IPS DF 19.7 (cell line): ENCODE measurements around the gene OLFM1.
"Not testable (repeated sequence)": the region's sequence is repeated elsewhere in the genome, so short reads cannot be mapped to it uniquely, and the experiment has no call there.

Source experiments
- DNase-seq: peaks from one replicate; pipeline ENCODE4 v3.0.0-alpha.2; 2013; ENCODE audit warnings: low read depth, low spot score

Gene OLFM1

GRCh38 chr9:135134268-135135022, 47.0 kb downstream of the OLFM1 start:
- DNase-seq, result no peak

GRCh38 chr9:135135171-135135928, 47.9 kb downstream of the OLFM1 start:
- DNase-seq, result no peak

DNA sequence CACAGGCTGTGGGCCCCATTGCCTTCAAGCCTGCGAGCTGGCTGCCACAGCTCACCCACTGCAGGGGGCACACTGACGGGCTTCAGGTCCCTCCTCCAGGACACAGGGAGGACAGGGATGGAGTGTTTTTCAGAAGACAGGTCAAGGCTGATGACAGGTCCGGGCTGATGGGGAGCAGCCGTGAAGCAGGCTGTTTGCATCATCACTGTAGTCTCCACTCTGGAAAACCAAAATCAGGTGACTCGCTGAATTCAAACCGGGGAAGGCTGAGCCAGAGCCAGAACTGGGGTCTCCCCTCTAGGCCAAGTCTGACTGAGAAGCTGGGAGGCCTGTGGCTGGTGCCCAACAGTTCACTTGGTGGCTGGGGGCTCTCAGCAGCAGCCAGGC, 48.5 kb downstream of the OLFM1 start:
- DNase-seq, result no peak

DNA sequence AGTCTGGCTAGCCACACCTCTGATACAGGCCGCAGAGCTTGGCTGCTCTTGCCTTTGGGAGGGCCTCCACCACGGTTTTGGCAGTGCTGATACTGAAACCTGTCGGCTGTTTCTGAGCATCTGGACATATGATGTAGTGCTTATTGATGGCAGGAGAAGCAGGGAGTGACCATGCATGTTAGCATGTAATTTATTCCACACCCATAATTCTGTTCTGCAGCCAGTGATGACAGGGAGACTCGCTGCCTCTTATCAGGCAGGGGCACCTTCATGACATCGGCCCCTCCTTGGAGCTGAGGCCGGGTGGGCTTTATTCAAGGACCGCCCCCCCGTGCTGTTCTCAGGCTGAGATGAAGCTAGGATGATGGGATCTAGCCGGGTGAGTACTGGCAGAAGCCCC, 49.0 kb downstream of the OLFM1 start:
- DNase-seq, result no peak

DNA sequence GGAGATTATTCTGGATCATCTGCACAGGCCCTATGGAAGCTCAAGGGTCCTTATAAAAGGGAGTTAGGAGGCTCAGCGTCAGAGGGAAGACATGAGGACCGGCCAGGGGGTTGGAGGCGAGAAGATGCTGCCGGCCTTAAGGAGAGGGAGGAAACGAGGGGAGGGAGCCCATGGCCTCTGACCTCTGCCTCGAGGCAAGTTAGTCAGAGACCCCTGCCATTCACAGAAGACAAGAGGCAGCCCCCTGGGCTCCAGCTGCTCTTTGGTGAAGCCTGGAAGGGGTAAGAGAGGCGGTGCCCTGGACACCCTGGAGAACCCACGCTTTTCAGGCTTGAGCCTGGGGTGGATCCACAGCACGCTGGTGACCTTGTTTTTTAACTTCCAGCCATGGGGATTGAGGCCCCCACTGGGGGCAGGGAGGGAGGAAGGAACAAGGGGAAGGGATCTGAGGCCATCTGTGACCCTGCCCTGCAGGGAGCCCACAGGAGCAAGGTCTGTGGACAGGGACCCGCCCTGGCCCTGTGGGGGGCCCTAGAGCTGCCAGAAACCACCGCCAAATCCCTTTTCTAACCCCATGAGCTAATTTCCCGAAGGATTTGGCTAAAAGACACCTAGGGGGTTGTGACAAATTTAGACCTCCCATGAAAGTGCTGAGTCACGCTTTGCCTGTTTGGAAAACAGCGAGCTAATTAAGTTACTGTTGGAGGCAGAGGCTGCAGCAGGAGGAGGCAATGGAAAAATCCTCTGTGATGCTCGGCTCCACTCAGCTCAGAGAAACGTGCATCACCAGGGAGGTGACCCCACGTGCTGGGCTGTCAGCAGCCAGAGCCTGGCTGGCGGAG, 49.7 kb downstream of the OLFM1 start:
- no peak for DNase-seq

DNA sequence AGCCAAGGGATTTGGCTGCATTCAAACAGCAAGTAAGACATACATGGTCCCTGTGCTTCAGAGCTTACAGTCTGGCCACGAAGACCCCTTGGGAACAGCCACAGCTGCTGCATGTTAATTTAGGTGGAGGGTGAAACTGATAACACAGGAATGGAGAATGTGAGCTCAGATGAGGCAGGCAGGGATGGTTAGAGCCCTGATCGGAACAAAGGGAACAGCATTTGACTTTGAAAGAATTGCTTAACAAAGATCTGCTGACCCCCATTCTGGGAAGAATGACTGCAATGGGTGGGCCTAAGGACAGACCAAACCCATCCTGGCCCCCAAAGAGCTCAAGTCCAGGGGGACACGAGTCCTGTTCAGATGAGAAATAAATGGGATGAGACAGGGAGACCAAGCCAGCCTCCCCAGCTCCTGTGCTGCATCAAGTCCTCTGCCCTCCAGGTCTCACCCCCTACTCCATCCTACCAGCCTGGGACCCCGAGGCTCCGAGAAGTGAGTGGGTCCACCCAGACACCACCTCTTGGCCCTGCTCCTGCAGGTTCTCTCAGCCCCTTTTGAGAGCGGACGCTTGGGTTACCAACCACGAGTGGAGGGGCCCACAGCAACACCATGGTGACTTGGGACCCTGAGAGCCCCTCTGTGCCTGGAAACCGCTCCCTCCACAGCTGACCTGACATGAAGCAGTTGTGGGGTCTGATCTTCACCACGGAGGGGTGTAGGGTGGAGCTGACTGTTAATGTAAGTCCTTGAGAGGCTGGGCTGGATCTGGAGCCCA, 50.8 kb downstream of the OLFM1 start:
- DNase-seq, result no peak

DNA sequence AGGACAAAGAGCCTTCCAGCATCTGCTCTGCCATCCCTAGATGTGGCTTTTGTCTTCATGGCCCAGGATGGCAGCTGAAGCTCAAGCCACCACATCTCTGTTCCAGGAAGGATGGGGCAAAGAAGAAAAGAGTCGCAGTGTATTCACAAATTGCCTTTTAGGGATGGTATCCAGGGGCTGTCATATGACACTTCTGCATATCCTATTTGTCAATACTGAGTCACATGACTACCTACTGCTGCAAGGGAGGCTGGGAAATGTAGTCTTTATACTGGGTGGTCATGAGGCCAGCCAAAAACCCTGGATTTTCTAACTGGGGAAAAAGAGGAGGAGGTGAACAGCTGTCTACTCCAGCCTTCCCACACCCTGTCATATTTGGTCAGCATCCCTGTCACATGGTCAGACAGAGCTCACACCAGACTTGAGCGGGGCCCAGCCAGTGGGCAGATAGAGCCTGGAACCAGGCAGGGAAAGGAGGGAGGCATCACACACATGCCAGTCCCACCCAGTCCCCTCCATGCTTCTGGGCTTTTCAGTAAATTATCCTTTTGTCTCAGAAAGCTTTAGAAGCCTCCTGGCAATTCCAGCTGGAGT, 52.0 kb downstream of the OLFM1 start:
- DNase-seq, result no peak

DNA sequence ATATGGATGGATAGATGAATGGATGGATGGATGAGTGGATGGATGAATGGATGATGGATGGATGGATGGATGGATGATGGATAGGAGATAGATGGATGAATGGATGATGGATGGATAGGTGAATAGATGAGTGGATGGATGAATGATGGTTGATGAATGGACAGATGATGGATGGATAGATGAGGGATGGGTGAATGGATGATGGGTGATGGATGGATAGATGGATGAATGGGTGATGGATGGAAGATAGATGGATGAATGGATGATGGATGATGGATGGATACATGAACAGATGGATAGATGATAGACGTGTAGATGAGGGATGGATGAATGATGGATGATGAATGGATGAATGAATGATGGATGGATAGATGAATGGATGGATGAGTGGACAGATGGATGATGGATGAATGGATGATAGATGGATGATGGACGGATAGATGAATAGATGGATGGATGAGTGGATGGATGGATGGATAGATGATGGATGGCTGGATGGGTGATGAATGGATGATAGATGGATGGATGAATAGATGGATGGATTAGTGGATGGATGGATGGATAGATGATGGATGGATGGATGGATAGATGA, 53.8 kb downstream of the OLFM1 start:
- DNase-seq, result no peak

DNA sequence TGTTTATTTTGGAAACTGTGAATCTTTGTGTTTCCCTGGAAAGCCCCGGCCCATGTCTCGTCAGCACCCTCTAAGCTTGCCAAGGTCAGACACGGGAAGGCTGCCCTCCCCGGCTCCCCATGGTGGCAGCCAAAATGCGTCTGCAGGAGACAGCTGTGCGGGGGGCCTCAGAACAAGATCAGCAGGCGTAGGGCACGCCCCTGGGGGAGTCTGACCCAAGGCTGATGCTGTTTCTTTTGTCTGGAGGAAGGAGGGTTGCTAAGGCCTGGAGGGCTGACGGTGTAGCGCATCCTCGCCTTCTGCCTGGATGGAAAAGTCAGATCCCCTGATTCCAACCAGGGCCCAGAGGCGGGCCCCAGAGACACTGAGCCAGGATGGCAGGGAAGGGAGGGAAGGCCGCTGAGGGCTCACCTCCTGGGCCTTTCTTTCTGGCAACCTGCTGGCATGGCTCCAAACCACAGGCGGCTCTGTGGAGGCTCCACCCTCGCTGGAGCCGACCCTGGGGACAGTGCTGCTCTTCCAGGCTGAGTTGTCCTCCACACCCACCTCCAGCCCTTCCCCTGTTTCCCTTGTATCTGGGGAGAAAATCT, 57.2 kb downstream of the OLFM1 start:
- no peak for DNase-seq

DNA sequence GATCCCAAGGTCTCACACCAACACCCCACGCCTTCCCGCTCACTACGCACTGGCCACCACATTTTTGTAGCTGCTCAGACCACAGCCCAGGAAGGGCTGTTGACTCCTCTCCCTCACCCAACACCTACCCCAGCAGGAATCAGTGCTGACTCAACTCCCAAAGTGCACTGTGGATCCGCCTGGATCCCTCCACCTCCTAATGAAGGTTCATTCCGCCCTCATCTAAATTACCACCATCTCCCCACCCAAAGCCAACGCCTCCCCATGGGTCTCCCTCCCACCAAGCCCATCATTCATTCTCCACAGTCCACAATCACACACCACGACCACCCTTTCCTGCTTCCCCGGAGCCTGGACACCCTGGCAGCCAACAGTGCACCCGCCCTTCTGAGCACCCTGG, 57.8 kb downstream of the OLFM1 start:
- DNase-seq, result no peak

GRCh38 chr9:135146241-135146640, 58.8 kb downstream of the OLFM1 start:
- no peak for DNase-seq

GRCh38 chr9:135146766-135147473, 59.5 kb downstream of the OLFM1 start:
- DNase-seq, result no peak

GRCh38 chr9:135147474-135147805, 60.0 kb downstream of the OLFM1 start:
- no peak for DNase-seq

DNA sequence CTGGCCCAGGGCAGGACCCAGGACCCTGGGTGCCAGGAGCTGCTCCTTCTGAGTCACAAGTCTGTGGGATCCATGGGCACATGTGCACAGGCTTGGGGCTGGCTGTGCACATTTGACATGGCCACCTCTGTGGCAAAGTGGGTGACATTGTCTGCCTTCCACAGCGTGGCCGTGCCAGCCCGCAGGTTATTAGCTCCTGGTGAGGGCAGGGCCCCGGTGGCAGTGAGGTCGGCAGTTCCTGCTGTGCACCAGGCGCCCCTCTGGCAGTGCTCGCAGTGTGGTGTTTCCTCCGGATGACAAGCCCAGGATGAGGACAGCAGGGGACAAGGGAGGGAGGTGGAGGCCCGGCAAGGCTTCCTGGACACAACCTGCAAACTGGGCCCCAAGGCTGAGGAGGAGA, 60.5 kb downstream of the OLFM1 start:
- DNase-seq, result no peak

DNA sequence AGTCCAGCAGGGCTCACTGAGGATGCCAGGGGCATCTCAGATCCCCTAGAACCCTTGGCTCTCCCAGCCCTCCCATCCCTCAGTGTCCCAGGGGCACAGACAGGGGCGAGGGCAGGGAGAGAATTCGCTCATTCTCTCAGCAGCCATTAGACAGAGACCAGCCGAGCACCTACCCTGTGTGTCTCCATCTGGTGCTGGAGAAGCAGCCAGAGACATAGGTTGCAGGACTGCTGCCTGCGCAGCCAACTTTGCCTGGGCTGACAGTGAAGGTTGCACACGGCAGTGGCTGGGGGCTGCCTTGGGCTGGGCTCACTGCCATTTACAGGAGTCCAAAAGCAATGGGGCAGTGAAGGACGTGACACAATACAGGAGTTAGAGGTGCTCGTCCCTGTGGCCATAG, 60.9 kb downstream of the OLFM1 start:
- DNase-seq, result no peak

DNA sequence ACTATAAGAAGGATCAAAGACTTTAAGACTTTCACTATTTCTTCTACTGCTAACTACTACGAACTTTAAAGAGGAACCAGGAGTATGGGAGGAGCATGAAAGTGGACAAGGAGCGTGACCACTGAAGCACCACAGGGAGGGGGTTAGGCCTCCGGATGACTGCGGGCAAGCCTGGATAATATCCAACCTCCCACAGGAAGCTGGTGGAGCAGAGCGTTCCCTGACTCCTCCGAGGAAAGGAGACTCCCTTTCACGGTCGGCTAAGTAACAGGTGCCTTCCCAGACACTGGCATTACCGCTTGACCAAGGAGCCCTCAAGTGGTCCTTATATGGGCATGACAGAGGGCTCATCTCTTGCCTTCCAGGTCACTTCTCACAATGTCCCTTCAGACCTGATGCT, 62.4 kb downstream of the OLFM1 start:
- DNase-seq, result not testable (repeated sequence)

- DNase-seq, result no peak
Measured at GRCh38 chr9:135150981-135151380, 63.5 kb downstream of the OLFM1 start.

DNA sequence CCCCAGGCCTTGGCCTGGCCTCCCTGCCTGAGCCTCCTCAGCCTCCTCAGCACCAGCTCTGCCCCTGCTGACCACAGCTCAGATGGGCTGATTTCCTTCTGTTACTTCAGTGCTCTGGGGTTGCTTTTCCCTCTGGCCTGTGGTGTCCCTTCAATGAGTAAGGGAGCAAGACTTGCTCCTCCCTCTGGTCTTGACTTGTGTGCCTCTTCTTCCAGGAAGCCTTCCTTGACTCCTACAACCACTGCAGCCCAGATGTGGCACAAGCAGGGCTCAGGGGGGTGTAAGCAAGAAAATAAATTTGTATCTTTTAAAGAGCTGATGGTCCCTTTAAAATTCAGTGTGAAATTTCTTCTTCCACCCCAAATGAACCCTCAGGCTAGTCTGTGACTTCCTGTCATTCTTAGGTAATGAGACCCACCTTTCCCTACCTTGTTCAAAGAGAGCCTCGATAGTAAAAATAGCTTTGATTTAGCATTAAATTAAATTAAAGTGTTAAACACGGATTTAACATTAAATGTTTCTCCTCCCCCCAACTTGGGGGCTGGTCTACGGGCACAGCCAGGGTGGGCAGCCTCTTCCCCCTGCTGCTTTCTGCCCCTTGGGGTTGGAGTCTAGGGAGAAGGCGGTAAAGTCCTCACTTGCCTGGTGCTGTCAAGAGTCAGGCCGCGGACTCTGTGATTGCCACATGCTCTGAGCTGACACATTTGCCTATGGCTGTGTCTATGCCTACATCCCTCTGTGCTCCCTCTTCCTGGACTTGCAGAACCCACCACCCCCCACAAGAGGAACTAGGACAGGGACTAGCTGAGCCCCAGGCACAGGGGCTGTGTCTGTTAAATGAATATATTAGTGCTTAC, 64.5 kb downstream of the OLFM1 start:
- DNase-seq, result no peak
